ENCODE measurements around the gene TENT5A. TPM values are rescaled to one million over a fixed set of nuclear protein-coding genes. Genes with fewer than 3 reads are reported as not detected.

Gene TENT5A
- total RNA-seq, 2 experiments from 2014 or later, result 0.25 to 0.38 TPM

GRCh38 chr6:81720427-81720826 is 32.1 kb downstream of the TENT5A start:
- CTCF ChIA-PET, result no interaction called here

GRCh38 chr6:81718126-81718525 is 34.4 kb downstream of the TENT5A start:
- CTCF ChIA-PET, result no interaction called here
- POLR2A ChIA-PET, result no interaction called here

More at GRCh38 chr6:81720427-81720826, 32.1 kb downstream of the TENT5A start:
- POLR2A ChIA-PET, result no interaction called here

GRCh38 chr6:81714684-81715083 is 37.8 kb downstream of the TENT5A start:
- ChIA-PET CTCF (no interaction called here), POLR2A (no interaction called here)

GRCh38 chr6:81713205-81713604 is 39.3 kb downstream of the TENT5A start:
- ChIA-PET CTCF (no interaction called here), POLR2A (no interaction called here)

- POLR2A ChIA-PET, result no interaction called here
Observed at GRCh38 chr6:81708113-81708699, 44.3 kb downstream of the TENT5A start.

GRCh38 chr6:81704700-81705099 is 47.8 kb downstream of the TENT5A start:
- ChIA-PET POLR2A (no interaction called here), CTCF (no interaction called here)

More at GRCh38 chr6:81708113-81708699, 44.3 kb downstream of the TENT5A start:
- CTCF ChIA-PET, result no interaction called here

GRCh38 chr6:81700414-81700813 is 52.1 kb downstream of the TENT5A start:
- CTCF ChIA-PET, result no interaction called here
- POLR2A ChIA-PET, result no interaction called here

GRCh38 chr6:81697559-81697958 is 54.9 kb downstream of the TENT5A start:
- CTCF ChIA-PET, result no interaction called here
- POLR2A ChIA-PET, result no interaction called here

GRCh38 chr6:81696524-81696923 is 56.0 kb downstream of the TENT5A start:
- ChIA-PET POLR2A (no interaction called here), CTCF (no interaction called here)

Data from activated CD8-positive, alpha-beta memory T cell treated with anti-CD3 and anti-CD28 coated beads for 36 hours (primary cell).